HEK293T (cell line): Measurements from ENCODE around the gene GPATCH3.
"Not testable (repeated sequence)": the region's sequence is repeated elsewhere in the genome, so short reads cannot be mapped to it uniquely, and the experiment has no call there.

Experiments used
- CTCF ChIA-PET: fragments of 350-600 bp; formaldehyde crosslinking; extraction: SDS; loops from one replicate; lab custom pipeline; 2021; ENCODE audit warnings: antibody characterized with exemption, inconsistent platforms; lab: Yijun Ruan, JAX
- POLR2A ChIA-PET: fragments of 350-600 bp; formaldehyde crosslinking; extraction: SDS; loops from one replicate; lab custom pipeline; 2020; ENCODE audit warnings: antibody characterized with exemption, inconsistent platforms; lab: Yijun Ruan, JAX
- DNase-seq: peaks from one replicate; pipeline ENCODE4 v3.0.0; 2012; ENCODE audit warnings: mixed read lengths; ENCODE audit errors: extremely low spot score
- ARNT ChIP-seq: fragments of 450-650 bp; IDR thresholded peaks from 2 replicates; pipeline ENCODE4 v1.6.1; 2017; ENCODE audit warnings: mild to moderate bottlenecking
- BHLHE40 ChIP-seq: fragments of 450-650 bp; IDR thresholded peaks from 2 replicates; pipeline ENCODE4 v1.6.1; 2016; ENCODE audit warnings: mild to moderate bottlenecking, moderate library complexity, borderline replicate concordance
- CTBP1 ChIP-seq: fragments of 450-650 bp; IDR thresholded peaks from 2 replicates; pipeline ENCODE4 v1.6.1; 2016; ENCODE audit warnings: borderline replicate concordance
- ELF4 ChIP-seq: fragments of 450-650 bp; IDR thresholded peaks from 2 replicates; pipeline ENCODE4 v1.6.1; 2017; ENCODE audit warnings: antibody characterized with exemption
- FOXA1 ChIP-seq: fragments of 450-650 bp; IDR thresholded peaks from 2 replicates; pipeline ENCODE4 v1.6.1; 2016; ENCODE audit warnings: mild to moderate bottlenecking
- FOXK2 ChIP-seq: fragments of 450-650 bp; IDR thresholded peaks from 2 replicates; pipeline ENCODE4 v1.6.1; 2016; ENCODE audit warnings: mild to moderate bottlenecking
- FOXM1 ChIP-seq: fragments of 450-650 bp; IDR thresholded peaks from 2 replicates; pipeline ENCODE4 v1.6.1; 2017; ENCODE audit warnings: mild to moderate bottlenecking, borderline replicate concordance
- HDGF ChIP-seq: fragments of 450-650 bp; IDR thresholded peaks from 2 replicates; pipeline ENCODE4 v1.6.1; 2017; ENCODE audit warnings: antibody characterized with exemption, borderline replicate concordance
- L3MBTL2 ChIP-seq: fragments of 450-650 bp; conservative IDR thresholded peaks from 2 replicates; pipeline ENCODE4 v1.6.1; 2016; ENCODE audit warnings: mild to moderate bottlenecking
- LEF1 ChIP-seq: fragments of 450-650 bp; IDR thresholded peaks from 2 replicates; pipeline ENCODE4 v1.6.1; 2017; ENCODE audit warnings: mild to moderate bottlenecking, borderline replicate concordance
- NFRKB ChIP-seq: fragments of 450-650 bp; IDR thresholded peaks from 2 replicates; pipeline ENCODE4 v1.6.1; 2016; ENCODE audit warnings: mild to moderate bottlenecking, moderate library complexity
- PKNOX1 ChIP-seq: fragments of 450-650 bp; IDR thresholded peaks from 2 replicates; pipeline ENCODE4 v1.6.1; 2016
- SP1 ChIP-seq: fragments of 450-650 bp; IDR thresholded peaks from 2 replicates; pipeline ENCODE4 v1.6.1; 2017
- SUZ12 ChIP-seq: fragments of 450-650 bp; IDR thresholded peaks from 2 replicates; pipeline ENCODE4 v1.6.1; 2016; ENCODE audit warnings: mild to moderate bottlenecking
- TARDBP ChIP-seq: fragments of 450-650 bp; IDR thresholded peaks from 2 replicates; pipeline ENCODE4 v1.6.1; 2016
- ZNF384 ChIP-seq: fragments of 450-650 bp; IDR thresholded peaks from 2 replicates; pipeline ENCODE4 v1.6.1; 2016

Gene GPATCH3

GRCh38 chr1:26848499-26848898, 51.8 kb downstream of the GPATCH3 start:
- no peak for DNase-seq
- ChIA-PET CTCF (interaction anchor here (0.7 to 0.8 kb wide), 2 partner anchors 15 to 30 kb away, joined by 4 to 5 read pairs; no protein-coding TSS in a partner anchor), POLR2A (interaction anchor here (0.7 to 2.3 kb wide), 3 partner anchors 17 to 52 kb away, joined by 3 to 8 read pairs (median 3); partner anchors contain the start of genes GPATCH3 and ZDHHC18)
- no peak for TF ChIP-seq ZNF384
- TF ChIP-seq FOXK2 = no peak
- TF ChIP-seq FOXA1 = no peak
- no peak for TF ChIP-seq BHLHE40
- TF ChIP-seq LEF1 = no peak
- TF ChIP-seq L3MBTL2 = no peak
- TF ChIP-seq ELF4 = no peak
- no peak for TF ChIP-seq TARDBP
- TF ChIP-seq NFRKB = no peak
- no peak for TF ChIP-seq HDGF
- no peak for TF ChIP-seq SP1
- no peak for TF ChIP-seq SUZ12
- TF ChIP-seq ARNT = no peak
- TF ChIP-seq FOXM1 = no peak
- TF ChIP-seq PKNOX1 = no peak
- TF ChIP-seq CTBP1 = no peak

GRCh38 chr1:26847826-26848225, 52.4 kb downstream of the GPATCH3 start:
- CTCF ChIA-PET = interaction anchor here (0.7 to 0.8 kb wide), 2 partner anchors 15 to 31 kb away, joined by 4 to 5 read pairs; no protein-coding TSS in a partner anchor
- DNase-seq = not testable (repeated sequence)
- POLR2A ChIA-PET = interaction anchor here (0.9 kb wide), 1 partner anchor 17 kb away, joined by 3 read pairs; no protein-coding TSS in a partner anchor

GRCh38 chr1:26844424-26845196, 55.7 kb downstream of the GPATCH3 start:
- POLR2A ChIA-PET = no interaction called here
- no peak for DNase-seq
- no peak for TF ChIP-seq L3MBTL2
- TF ChIP-seq LEF1 = no peak
- TF ChIP-seq TARDBP = no peak
- no peak for TF ChIP-seq HDGF
- TF ChIP-seq PKNOX1 = no peak
- no peak for TF ChIP-seq SUZ12
- TF ChIP-seq NFRKB = no peak
- no peak for TF ChIP-seq FOXA1
- CTCF ChIA-PET = interaction anchor here (0.6 kb wide), 1 partner anchor 14 kb away, joined by 4 read pairs; no protein-coding TSS in a partner anchor
